ENCODE data around the gene RBM12.
"Not testable (repeated sequence)": the region's sequence is repeated elsewhere in the genome, so short reads cannot be mapped to it uniquely, and the experiment has no call there.

Gene RBM12, protein sequence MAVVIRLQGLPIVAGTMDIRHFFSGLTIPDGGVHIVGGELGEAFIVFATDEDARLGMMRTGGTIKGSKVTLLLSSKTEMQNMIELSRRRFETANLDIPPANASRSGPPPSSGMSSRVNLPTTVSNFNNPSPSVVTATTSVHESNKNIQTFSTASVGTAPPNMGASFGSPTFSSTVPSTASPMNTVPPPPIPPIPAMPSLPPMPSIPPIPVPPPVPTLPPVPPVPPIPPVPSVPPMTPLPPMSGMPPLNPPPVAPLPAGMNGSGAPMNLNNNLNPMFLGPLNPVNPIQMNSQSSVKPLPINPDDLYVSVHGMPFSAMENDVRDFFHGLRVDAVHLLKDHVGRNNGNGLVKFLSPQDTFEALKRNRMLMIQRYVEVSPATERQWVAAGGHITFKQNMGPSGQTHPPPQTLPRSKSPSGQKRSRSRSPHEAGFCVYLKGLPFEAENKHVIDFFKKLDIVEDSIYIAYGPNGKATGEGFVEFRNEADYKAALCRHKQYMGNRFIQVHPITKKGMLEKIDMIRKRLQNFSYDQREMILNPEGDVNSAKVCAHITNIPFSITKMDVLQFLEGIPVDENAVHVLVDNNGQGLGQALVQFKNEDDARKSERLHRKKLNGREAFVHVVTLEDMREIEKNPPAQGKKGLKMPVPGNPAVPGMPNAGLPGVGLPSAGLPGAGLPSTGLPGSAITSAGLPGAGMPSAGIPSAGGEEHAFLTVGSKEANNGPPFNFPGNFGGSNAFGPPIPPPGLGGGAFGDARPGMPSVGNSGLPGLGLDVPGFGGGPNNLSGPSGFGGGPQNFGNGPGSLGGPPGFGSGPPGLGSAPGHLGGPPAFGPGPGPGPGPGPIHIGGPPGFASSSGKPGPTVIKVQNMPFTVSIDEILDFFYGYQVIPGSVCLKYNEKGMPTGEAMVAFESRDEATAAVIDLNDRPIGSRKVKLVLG

DNA sequence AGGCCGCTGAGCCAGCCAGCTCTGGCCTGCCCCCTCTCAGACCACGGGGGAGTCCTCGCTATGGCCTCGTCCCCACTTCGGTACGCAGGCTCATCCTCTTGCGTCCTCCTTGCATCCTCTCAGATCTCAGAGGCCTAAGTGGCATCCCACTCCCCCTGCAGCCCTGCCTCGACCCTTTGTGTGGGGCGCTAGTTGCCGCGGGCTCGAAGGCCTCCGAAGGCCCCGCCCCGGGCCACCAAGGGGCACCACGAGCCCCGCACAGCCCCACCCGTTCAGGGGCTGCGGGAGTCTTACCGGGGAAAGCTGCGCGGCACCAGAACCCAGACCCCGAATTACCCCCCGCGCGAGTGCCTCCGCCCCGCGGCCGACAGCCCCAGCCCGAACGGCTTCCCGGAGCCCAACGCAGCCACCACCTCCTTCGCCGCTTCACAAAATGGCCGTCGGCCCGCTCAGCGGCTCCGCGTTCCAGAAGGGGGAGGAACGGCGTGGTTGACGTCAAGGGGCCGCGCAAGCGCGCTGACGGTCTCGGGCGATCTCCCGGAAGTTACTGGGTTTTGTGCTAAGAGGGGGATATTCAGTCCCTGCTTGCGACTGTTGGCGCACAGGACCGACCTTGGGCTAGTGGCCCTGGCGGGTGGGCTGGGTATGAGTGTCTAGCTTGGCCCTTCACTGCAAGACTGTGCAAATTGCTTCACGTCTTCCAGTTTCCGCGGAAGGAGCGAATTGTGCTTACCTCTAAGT, at the start of gene RBM12, which contains the start of gene CPNE1:
RBM12 (minus strand) TSS at position 435 of the 741 bp plus-strand sequence. CDS start 9,578 bp downstream, outside the sequence.
CPNE1 (minus strand) TSS at position 435 of the 741 bp plus-strand sequence. CDS start 31,977 bp downstream, outside the sequence.
- peak; percentile 94 for DNase-seq (ENCODE audit: low spot score)

DNA sequence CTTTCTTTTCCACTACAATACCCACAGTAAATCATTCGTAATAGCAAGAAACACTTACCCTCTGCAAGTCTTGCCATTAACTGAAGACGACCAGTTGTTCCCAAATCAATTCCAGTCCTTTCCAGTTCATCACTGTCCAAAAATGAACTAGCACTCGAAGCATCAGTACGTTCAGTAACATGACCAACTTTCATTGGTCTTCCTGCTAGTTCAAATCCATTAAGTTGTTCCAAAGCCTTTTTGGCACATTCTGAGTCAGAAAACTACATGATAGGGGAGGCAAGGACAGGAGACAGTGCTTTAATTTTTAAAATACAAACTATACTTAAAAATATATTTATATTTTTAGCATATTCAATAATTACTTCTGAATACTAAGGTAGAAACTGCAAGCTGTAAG, 49.4 kb upstream of the RBM12 start:
- no peak for DNase-seq (ENCODE audit: low spot score)

DNA sequence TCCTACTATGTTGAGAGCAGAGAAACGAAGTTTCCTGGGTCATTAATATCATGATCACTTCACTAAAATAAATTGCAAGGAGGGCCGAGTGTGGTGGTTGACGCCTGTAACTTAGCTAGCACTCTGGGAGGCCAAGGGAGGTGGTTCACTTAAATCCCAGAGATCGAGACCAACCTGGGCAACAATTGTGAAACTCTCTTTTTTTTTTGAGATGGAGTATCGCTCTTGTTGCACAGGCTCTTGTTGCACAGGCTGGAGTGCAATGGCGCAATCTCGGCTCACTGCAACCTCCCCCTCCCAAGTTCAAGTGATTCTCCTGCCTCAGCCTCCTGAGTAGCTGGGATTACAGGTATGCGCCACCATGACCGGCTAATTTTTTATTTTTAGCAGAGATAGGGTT, 48.4 kb upstream of the RBM12 start:
- DNase-seq (ENCODE audit: low spot score): not testable (repeated sequence)

DNA sequence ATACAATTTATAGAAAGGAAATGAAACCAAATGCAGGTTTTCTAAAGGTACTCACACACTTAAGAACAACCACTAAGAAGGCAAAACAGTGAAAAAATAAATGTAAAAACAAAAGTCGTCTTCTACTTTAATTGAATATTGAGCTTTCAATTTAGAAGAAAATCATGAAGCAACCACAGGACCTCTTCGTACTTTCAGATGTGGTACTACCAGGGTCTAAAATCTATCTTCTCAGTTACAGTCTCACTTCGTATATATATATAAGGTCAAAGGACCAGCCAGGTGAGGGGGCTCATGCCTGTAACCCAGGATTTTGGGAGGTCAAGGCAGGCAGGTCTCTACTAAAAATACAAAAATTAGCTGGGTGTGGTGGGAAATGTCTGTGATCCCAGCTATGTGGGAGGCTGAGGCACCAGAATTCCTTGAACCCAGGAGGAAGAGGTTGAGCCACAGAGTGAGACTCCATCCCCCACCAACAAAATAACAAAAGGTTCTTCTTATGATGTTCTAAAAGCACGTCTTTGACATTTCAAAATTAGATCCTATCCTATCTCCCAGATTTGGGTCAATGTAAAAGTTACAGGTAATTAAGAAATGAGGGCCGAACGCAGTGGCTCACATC, 47.0 kb upstream of the RBM12 start:
- DNase-seq (ENCODE audit: low spot score): no peak

DNA sequence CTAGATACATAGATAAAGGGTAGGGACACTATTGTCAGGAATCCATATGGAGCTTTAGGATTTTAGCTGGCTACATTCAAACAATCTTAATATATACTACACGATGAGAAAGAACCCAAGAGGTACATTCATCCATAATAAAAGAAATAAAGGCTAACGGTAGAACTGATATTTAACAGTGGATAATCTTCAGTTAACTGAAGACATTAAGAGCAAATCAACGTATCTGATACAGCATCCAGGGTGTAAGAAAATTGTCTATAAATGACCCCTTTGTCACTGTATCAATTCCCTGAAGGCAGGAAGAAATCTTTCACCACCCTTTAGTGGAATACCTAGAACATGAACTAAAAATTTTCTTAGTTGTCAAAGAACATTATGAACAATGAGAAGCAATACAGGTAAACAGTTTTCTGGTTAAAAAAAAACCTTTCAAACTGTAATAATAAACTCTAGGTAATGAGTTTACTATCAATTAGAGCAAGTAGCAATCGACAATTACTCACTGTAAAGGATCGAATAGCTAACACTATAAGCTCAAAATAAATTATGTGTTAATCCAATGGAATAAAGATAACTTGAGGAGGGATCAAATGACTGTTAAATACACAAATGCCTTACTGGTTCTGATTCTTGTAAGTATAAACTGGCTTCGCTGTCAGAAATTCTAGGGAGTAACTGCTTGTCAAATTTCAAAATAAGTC, 46.3 kb upstream of the RBM12 start:
- DNase-seq (ENCODE audit: low spot score): no peak

DNA sequence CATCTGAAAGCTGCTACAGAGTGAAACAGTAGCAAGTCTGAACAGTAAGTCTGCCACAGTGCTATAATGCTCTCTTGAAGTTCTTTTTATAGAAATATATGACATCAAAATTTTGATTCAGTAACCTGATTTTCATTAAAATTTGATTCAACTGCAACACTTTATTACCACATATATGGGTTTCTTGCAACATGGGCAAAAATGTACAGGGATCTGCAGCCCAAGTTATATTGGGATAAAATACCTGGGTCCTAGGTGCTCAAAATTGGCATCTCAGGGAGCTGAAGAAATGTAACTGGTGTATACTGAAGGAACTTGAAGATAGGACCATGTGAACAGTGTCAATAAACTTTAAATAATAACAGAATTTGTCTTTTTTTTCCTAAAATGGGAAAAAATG, 45.3 kb upstream of the RBM12 start:
- no peak for DNase-seq (ENCODE audit: low spot score)

DNA sequence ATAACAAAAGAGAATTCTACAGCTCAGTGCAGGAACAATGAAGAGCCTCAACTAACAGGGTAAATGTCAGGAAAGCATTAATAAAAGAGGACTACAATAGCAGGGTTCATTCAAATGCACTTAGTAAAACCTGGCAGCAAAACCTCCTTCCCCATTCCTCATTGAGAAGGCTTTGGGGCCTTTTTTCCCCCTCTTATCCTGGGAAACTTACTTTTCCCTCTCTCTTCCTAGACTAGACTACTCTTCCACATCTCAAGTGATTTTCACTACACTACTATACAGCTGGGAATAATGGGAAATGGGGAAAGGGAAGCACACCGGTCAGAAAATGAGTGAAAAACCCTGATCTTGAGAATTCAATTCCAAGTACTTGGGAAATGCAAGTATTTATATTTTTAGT, 44.6 kb upstream of the RBM12 start:
- no peak for DNase-seq (ENCODE audit: low spot score)

DNA sequence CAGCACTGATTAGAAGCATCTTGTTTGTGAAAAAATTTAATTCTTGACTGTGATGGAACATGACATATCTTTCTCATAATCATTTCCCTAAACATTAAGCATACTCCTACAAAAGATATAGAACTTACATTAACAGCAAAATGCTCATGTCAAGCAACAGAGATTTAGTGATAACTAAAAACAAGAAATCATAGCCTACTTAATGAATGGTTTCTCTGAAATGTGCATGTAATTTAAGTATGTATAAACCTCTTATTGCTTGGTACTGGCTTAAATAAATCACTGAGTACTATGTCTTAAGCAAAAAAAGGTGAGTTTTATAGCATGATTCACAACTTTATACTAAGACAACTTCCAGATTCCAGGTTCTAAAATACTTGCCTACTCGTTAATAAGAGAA, 43.8 kb upstream of the RBM12 start:
- DNase-seq (ENCODE audit: low spot score): no peak

DNA sequence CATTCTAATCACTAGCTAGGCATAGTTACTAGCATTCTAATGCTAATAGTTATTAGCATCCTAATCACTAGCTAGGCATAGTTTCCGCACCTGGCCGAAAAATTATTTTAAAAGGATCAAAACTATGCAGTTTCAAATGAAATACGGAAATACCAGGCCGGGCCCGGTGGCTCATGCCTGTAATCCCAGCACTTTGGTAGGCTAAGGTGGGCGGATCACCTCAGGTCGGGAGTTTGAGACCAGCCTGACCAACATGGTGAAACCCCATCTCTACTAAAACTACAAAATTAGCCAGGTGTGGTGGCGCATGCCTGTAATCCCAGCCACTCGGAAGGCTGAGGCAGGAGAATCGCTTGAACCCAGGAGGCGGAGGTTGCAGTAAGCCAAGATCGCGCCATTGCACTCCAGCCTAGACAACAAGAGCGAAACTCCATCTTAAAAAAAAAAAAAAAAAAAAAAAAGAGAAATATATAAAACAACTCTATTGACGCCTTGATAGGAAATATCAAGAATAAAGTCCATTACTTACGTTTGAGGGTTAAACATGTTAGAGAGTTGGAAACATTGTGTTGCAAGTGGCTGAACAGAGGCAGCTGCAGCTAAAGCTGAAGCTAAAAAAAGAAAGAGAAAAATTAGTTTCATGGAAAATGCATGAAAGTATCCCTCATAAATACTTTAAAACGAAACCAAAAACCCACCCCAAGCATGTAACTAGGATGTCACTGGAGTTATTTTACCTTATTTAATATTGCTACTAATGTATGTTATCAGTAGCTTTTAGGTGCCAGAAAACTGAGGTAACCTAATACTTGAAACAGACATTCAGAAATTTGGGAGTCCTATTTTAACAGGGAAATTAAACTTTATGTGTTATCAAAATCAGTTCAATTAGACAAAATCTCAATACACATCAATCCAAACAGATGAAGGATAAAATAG, 42.2 kb upstream of the RBM12 start:
- DNase-seq (ENCODE audit: low spot score): not testable (repeated sequence)

DNA sequence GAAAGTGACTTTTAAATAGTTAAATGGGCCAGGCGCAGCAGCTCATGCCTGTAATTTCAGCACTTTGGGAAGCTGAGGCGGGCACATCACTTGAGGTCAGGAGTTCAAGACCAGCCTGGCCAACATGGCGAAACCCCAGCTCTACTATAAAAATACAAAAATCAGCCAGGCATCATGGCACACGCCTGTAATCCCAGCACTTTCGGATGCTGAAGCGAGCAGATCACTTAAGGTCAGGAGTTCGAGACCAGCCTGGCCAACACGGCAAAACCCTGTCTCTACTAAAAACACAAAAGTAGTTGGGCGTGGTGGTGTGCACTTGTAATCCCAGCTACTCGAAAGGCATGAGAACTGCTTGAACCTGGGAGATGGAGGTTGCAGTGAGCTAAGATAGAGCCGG, 41.2 kb upstream of the RBM12 start:
- DNase-seq (ENCODE audit: low spot score): not testable (repeated sequence)

DNA sequence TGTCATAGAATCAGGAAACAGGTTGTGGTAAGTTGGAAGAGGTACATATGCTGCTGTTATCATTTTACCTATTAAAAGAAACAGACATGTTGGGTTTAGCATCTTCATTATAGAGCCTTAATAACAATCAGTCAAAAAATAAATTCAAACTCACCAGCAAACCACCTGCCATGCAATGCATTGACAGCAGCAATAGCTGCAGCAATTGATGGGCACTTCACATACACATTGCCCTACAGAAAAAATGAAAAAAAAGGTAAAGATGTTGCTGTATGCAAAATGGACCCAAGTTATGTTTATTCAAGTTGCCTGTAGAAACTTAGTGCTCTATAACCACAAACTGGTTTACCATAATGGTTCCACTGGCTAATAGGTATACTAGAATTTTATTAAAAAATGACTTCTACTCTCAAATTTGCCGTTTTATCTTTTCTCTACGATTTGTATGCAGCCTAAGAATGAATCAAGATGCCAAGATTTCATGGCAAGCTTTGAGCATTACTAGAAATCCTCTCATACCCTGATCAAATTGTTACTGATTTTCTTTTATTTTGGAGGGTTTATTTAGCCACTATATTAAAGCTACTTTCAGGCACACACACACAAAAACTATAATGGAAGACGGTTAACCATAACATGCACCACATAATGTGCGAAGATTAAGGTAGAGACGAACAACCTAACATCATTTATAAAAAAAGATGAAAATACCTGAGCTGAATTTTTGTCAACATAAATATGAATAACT, 40.0 kb upstream of the RBM12 start:
- no peak for DNase-seq (ENCODE audit: low spot score)

DNA sequence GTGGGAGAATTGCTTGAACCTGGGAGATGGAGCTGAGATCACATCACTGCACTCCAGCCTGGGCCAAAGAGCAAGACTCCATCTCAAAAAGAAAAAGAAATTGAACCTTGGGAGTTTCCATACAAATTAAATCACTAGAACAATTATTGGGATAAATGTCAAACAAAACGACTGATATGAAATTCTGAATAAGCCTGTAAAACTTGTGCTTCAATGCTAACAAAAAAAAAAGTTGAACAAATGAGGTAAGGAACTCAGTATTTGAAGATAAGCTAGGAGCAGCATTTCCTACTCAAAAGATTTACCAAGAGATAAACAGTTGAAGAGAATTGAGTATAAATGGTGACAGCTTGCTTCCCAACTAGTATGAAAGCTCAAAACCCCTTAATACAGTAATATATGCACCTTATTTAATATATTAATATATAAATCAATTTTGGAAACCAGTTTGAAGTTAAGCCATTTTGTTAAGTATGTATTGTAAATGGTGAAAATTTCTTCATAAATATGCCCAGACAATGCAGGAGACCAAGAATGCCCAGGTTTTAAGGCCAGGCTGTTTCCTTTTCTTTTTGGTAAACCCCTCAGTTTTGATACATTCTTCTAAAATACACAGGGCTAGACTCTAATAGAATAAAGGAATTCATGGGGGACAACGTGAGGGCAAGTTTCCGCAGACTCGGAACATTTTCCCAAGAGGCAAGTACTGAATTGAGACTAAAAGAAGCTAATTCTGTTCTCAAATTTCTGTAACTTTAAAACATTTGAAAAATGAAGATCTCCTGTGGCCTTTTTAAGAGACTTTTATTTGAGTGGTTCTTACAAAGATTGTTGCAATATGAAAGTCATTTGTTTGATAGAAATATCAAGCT, 38.4 kb upstream of the RBM12 start:
- peak; percentile 2 for DNase-seq (ENCODE audit: low spot score)

DNA sequence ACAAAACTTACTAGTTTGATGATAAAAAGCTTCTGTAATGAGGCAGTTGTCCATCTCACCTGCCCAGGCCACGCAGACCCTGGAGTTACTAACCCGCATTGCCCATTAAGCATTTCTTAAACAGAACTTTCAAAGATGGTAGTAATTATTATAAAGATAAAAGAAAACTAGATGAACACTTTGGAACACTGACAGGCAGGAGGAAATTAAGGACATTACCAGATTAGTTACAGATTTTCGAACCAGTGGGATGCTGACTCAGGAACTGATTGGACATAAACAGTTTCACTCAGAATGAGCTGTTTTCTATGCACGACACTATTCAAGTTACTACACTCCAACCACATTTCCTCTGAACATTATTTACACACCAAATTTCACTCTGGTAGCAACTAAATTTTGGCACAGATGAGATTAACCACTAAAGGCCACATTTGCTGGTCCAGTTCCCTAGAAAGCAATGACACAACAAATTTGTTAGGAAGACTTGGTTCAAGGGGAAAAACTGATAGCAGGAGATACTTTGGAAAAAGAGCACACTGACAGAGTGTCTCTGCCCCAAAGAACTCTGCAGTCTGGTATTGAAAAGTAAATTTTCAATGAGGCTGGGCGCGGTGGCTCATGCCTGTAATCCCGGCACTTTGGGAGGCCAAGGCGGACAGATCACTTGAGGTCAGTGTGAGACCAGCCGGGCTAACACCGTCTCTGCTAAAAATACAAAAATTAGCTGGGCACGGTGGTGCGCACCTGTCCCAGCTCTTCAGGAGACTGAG, 37.5 kb upstream of the RBM12 start:
- peak; percentile 4 for DNase-seq (ENCODE audit: low spot score)

DNA sequence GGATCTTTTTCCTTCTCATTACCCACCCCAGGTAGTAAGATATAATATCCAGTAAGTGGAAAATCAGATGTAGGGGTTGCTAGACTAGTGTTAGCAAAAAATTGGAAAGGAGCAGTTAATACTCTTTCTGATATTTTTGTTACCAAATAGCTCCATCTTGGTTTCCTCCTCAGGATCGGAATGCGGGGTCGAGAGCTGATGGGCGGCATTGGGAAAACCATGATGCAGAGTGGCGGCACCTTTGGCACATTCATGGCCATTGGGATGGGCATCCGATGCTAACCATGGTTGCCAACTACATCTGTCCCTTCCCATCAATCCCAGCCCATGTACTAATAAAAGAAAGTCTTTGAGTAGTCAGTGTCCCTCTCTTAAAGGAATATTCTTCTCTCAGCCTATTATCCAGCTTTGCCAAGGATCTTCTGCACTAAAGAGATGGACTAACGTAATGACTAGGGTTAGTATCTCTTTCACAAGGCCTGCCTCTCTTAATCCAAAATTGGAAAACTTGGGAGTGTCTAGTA, 36.0 kb upstream of the RBM12 start:
- no peak for DNase-seq (ENCODE audit: low spot score)

DNA sequence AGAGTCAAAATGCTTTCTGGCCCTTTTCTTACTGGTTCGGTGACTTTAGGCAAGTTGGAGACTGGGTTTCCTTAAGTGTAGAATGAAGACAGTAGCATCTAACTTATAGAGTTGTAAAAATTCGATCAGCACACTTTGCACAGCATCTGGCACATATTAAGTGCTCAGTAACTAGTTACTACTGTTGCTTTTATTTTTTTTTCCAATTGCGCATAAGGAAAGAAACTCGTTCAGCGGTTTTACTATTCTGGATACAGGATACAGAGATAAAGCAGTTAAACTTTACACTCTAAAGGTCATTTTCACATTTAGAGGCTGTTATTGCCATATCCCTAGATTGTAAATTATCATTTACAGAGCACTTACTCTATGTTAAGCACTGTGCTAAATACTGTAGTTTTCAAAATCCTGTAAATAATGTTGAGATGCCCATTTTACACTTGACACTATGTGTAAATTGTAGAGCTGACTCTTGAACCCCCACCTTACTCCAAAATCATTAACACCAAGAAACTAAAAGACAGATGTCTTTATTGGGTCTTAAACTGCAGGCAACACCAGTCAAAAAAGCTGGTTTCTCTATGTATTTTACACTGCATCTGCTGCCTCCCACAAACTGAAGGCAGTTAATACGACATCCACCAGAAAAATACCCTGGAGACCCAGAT, 35.4 kb upstream of the RBM12 start:
- peak; percentile 11 for DNase-seq (ENCODE audit: low spot score)

DNA sequence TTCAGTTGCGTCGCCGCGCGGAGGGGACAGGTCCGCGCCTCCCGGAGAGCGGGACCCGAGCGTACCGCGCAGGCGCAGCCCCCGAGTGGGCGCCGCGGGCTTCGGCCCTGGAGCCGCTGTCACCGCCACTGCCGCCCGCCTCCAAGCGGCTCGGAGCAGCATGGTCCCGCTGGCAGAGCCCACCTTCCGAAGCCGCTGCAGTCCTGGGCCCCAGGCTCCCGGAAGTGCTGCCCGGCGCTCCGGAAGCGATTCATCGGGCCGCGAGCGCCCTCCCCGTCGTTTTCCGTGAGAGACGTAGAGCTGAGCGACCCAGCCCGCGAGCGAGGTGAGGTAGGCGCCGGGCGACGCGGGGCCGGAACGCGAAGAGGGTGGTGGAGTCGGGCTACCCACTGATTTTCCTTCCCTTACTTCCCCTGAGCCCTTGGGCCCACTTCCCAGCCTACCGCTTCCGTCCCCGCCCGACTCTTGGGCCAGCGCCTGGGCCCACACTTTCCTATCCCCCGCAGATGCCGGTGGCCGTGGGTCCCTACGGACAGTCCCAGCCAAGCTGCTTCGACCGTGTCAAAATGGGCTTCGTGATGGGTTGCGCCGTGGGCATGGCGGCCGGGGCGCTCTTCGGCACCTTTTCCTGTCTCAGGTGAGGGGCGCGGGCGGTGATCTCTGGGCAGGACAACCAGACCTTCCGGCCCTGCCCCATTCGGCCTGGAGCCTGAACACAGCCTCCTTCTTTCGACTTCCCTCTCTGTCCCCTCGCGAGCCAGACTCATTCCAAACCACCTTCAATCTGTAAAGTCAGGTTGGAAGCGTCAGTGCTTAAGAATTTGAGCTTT, 34.6 kb upstream of the RBM12 start, which contains the start of the genes NFS1 and ROMO1:
NFS1 (minus strand) TSS at position 226 of the 830 bp plus-strand sequence; CDS start at position 162, 64 bp downstream.
ROMO1 (plus strand) TSS at position 279 of the 830 bp plus-strand sequence; CDS start at position 507, 228 bp downstream.
- DNase-seq (ENCODE audit: low spot score): peak; percentile 81

Data from hematopoietic multipotent progenitor cell treated with erythropoietin and hydrocortisone succinate and interleukin-3 and kit ligand, for 15 days (in vitro differentiated cells).